ENCODE measurements around the gene LTBR.
"Not testable (repeated sequence)": the region's sequence is repeated elsewhere in the genome, so short reads cannot be mapped to it uniquely, and the experiment has no call there.

Gene LTBR

DNA sequence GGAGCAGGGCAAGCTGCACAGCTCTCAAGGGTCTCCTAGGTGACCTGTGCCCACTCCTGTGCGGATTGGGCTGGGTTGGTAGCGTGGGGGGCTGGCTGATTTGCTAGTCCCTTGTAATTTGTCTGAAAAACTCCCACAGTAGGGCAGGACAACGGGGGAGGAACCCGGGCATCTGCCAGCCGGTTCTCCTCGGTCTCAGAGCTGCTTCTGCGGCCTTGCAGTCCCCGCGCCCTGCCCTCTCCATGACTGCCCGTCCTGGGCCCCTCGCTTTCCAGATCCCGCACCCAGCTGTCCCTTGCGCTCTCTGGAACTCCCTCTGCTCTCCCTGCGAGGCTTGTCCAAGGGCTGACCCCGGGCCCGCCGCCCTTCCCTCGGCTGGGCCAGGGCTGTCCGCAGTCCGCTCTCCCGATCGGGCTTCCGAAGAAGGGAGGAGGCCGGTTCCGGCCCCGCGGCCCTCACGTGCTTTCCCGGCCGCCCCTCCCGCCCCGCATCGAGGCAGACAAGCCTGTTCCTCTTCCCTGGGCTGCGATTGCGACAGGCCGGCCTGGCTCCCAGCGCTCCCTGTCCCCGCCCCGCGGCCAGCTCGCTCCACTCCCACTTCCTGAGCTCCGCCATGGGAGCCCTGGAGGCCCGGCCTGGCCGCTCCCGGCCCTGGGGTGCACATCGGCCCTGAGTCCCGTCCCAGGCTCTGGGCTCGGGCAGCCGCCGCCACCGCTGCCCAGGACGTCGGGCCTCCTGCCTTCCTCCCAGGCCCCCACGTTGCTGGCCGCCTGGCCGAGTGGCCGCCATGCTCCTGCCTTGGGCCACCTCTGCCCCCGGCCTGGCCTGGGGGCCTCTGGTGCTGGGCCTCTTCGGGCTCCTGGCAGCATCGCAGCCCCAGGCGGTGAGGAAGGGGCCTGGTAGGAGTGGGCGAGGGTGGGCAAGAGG is at the start of gene LTBR:
LTBR (plus strand) TSS at position 591 of the 927 bp plus-strand sequence; CDS start at position 788, 197 bp downstream.
- Histone ChIP-seq H3K4me1 (ENCODE audit: control insufficient read depth, insufficient read depth, low read length) (peaks cover 42% of the 10 kb centered on the region), H3K9me3 (ENCODE audit: control insufficient read depth, insufficient read depth, low read depth, low read length) (no peaks in the 10 kb centered on the region), H3K27ac (ENCODE audit: low read depth, low read length) (0 out of 2 replicates have a peak within 1 kb of the TSS, but pooled peaks have one; percentile 8)

GRCh38 chr12:6334359-6334758 is 49.6 kb upstream of the LTBR start:
- Histone ChIP-seq H3K27me3 (ENCODE audit: control insufficient read depth, insufficient read depth, low read length) (no peaks in the 10 kb centered on the region), H3K9me3 (ENCODE audit: control insufficient read depth, insufficient read depth, low read depth, low read length) (no peaks in the 10 kb centered on the region), H3K4me3 (ENCODE audit: low read depth, low read length) (no peak overlapping the region), H3K36me3 (ENCODE audit: control insufficient read depth, insufficient read depth, low read length) (peaks cover 45% of the 10 kb centered on the region), H3K27ac (ENCODE audit: low read depth, low read length) (no peak overlapping the region), H3K4me1 (ENCODE audit: control insufficient read depth, insufficient read depth, low read length) (peaks cover 50% of the 10 kb centered on the region), H3K9ac (ENCODE audit: low read length) (no peak overlapping the region)

More for the DNA sequence above, at the start of gene LTBR:
- Histone ChIP-seq H3K27me3 (ENCODE audit: control insufficient read depth, insufficient read depth, low read length) (peaks cover 26% of the 10 kb centered on the region), H3K36me3 (ENCODE audit: control insufficient read depth, insufficient read depth, low read length) (no peaks in the 10 kb centered on the region), H3K4me3 (ENCODE audit: low read depth, low read length) (peak within 1 kb of the TSS; percentile 9; the same call in 1 of the 2 replicates), H3K9ac (ENCODE audit: low read length) (peak within 1 kb of the TSS; percentile 3)

GRCh38 chr12:6334940-6335450 is 49.0 kb upstream of the LTBR start:
- H3K36me3 ChIP-seq (ENCODE audit: control insufficient read depth, insufficient read depth, low read length), result peaks cover 40% of the 10 kb centered on the region
- peak overlapping the region; percentile 89 for H3K27ac ChIP-seq (ENCODE audit: low read depth, low read length)
- no peaks in the 10 kb centered on the region for H3K27me3 ChIP-seq (ENCODE audit: control insufficient read depth, insufficient read depth, low read length)
- H3K9ac ChIP-seq (ENCODE audit: low read length), result peak overlapping the region; percentile 84
- peaks cover 53% of the 10 kb centered on the region for H3K4me1 ChIP-seq (ENCODE audit: control insufficient read depth, insufficient read depth, low read length)
- no peaks in the 10 kb centered on the region for H3K9me3 ChIP-seq (ENCODE audit: control insufficient read depth, insufficient read depth, low read depth, low read length)
- no peak overlapping the region for H3K4me3 ChIP-seq (ENCODE audit: low read depth, low read length)

DNA sequence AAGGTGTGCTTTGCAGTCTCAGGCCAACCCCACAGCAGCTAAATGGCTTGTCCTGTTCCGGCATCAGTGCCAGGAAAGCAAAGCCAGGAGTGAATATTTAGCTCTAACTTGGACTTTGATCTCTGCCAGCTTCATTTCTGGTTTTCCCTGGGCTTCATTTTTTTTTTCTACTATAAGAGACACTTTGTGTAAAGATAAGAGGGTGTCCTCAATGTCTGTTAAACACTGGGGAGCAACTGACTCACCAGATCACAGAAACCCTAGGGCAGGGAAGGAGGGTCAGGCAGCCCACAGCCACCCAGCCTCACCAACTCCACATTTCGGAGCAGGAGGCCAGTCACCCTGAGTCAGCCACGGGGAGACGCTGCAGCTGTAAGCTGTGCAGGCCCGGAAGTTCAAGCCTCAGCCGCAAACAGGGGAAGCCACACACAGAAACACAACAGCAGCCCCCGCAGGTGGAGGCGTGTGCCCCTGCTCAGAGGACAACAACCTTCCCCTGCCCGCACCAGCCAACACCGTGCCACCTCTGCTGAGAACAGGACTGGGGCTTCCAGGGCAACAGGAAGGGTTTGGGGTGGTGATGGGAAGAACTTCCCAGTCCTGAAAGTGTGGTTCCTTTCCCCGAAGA is 48.4 kb upstream of the LTBR start:
- Histone ChIP-seq H3K27me3 (ENCODE audit: control insufficient read depth, insufficient read depth, low read length) (no peaks in the 10 kb centered on the region), H3K9me3 (ENCODE audit: control insufficient read depth, insufficient read depth, low read depth, low read length) (no peaks in the 10 kb centered on the region), H3K27ac (ENCODE audit: low read depth, low read length) (peak overlapping the region; percentile 89), H3K36me3 (ENCODE audit: control insufficient read depth, insufficient read depth, low read length) (peaks cover 34% of the 10 kb centered on the region), H3K4me3 (ENCODE audit: low read depth, low read length) (peak overlapping the region; percentile 50), H3K9ac (ENCODE audit: low read length) (peak overlapping the region; percentile 84), H3K4me1 (ENCODE audit: control insufficient read depth, insufficient read depth, low read length) (peaks cover 52% of the 10 kb centered on the region)

DNA sequence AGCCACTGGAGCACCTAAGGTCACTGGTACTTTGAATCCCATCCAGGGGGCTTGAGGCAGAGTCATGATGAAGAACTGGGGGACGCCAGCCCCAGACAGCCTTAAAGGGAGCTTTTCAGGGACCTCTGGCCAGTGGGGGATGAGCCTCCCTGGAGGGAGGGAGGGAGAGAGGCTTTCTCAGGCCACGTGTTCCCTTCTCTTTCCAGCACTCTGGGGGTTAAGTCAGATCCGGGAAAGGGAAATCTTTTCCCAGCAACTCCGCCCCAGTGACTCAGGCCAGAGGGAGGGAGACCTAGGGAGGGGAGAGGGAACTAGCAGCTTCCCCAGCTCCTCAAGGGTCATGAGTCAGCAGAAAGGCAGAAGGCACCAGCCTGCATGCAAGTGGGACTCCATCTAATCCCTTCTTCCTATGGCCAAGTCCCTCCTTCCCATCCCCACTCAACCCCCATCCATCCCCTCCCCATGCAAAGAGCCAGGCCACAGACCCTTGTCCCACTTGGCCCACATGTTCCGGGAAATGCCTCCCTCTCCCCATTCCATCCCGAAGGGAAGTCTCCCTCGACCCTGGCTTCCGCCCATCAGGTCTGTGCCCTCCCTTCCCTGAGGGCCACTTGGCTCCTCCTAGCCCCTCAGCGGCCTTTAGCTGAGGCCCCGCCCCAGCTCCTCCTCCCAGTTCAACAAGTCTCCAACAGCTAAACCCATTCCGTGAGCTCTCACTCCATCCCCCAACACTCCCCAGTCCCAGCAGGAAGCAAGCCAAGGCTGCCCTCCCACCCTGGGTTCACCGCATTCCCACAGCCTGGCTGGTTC is 47.7 kb upstream of the LTBR start:
- peak overlapping the region; percentile 89 for H3K27ac ChIP-seq (ENCODE audit: low read depth, low read length)
- peaks cover 52% of the 10 kb centered on the region for H3K4me1 ChIP-seq (ENCODE audit: control insufficient read depth, insufficient read depth, low read length)
- peak overlapping the region; percentile 84 for H3K9ac ChIP-seq (ENCODE audit: low read length)
- H3K4me3 ChIP-seq (ENCODE audit: low read depth, low read length), result peak overlapping the region; percentile 50
- peaks cover 28% of the 10 kb centered on the region for H3K36me3 ChIP-seq (ENCODE audit: control insufficient read depth, insufficient read depth, low read length)
- H3K27me3 ChIP-seq (ENCODE audit: control insufficient read depth, insufficient read depth, low read length), result no peaks in the 10 kb centered on the region
- no peaks in the 10 kb centered on the region for H3K9me3 ChIP-seq (ENCODE audit: control insufficient read depth, insufficient read depth, low read depth, low read length)

- peak overlapping the region; percentile 84 for H3K9ac ChIP-seq (ENCODE audit: low read length)
- H3K4me3 ChIP-seq (ENCODE audit: low read depth, low read length), result peak overlapping the region; percentile 50
- peak overlapping the region; percentile 89 for H3K27ac ChIP-seq (ENCODE audit: low read depth, low read length)
- H3K4me1 ChIP-seq (ENCODE audit: control insufficient read depth, insufficient read depth, low read length), result peaks cover 55% of the 10 kb centered on the region
- H3K27me3 ChIP-seq (ENCODE audit: control insufficient read depth, insufficient read depth, low read length), result no peaks in the 10 kb centered on the region
- no peaks in the 10 kb centered on the region for H3K9me3 ChIP-seq (ENCODE audit: control insufficient read depth, insufficient read depth, low read depth, low read length)
- peaks cover 21% of the 10 kb centered on the region for H3K36me3 ChIP-seq (ENCODE audit: control insufficient read depth, insufficient read depth, low read length)
Measured at GRCh38 chr12:6336889-6337853, 46.8 kb upstream of the LTBR start.

- no peaks in the 10 kb centered on the region for H3K27me3 ChIP-seq (ENCODE audit: control insufficient read depth, insufficient read depth, low read length)
- peaks cover 14% of the 10 kb centered on the region for H3K36me3 ChIP-seq (ENCODE audit: control insufficient read depth, insufficient read depth, low read length)
- H3K9ac ChIP-seq (ENCODE audit: low read length), result peak overlapping the region; percentile 6
- H3K27ac ChIP-seq (ENCODE audit: low read depth, low read length), result no peak overlapping the region
- peak overlapping the region; percentile 50; the same call in 1 of the 2 replicates for H3K4me3 ChIP-seq (ENCODE audit: low read depth, low read length)
- no peaks in the 10 kb centered on the region for H3K9me3 ChIP-seq (ENCODE audit: control insufficient read depth, insufficient read depth, low read depth, low read length)
- H3K4me1 ChIP-seq (ENCODE audit: control insufficient read depth, insufficient read depth, low read length), result peaks cover 63% of the 10 kb centered on the region
Measured at GRCh38 chr12:6337958-6338433, 46.0 kb upstream of the LTBR start.

GRCh38 chr12:6338536-6338935 is 45.4 kb upstream of the LTBR start:
- H3K4me1 ChIP-seq (ENCODE audit: control insufficient read depth, insufficient read depth, low read length), result peaks cover 68% of the 10 kb centered on the region
- not testable (repeated sequence) for H3K27me3 ChIP-seq (ENCODE audit: control insufficient read depth, insufficient read depth, low read length); H3K36me3 ChIP-seq (ENCODE audit: control insufficient read depth, insufficient read depth, low read length); H3K9ac ChIP-seq (ENCODE audit: low read length); H3K9me3 ChIP-seq (ENCODE audit: control insufficient read depth, insufficient read depth, low read depth, low read length); H3K27ac ChIP-seq (ENCODE audit: low read depth, low read length)
- peak overlapping the region; percentile 50; the same call in 1 of the 2 replicates for H3K4me3 ChIP-seq (ENCODE audit: low read depth, low read length)

GRCh38 chr12:6338955-6339354 is 45.0 kb upstream of the LTBR start:
- Histone ChIP-seq H3K4me1 (ENCODE audit: control insufficient read depth, insufficient read depth, low read length) (peaks cover 73% of the 10 kb centered on the region), H3K4me3 (ENCODE audit: low read depth, low read length) (peak overlapping the region; percentile 89), H3K36me3 (ENCODE audit: control insufficient read depth, insufficient read depth, low read length) (peaks cover 4% of the 10 kb centered on the region), H3K27me3 (ENCODE audit: control insufficient read depth, insufficient read depth, low read length) (no peaks in the 10 kb centered on the region), H3K9me3 (ENCODE audit: control insufficient read depth, insufficient read depth, low read depth, low read length) (no peaks in the 10 kb centered on the region), H3K27ac (ENCODE audit: low read depth, low read length) (no peak overlapping the region), H3K9ac (ENCODE audit: low read length) (peak overlapping the region; percentile 89)
